DOHH2 (cell line): ENCODE results near the gene TINAGL1.

ENCODE experiments used
- EZH2phosphoT487 ChIP-seq: fragments of 200-600 bp; sonication (generic); IDR thresholded peaks from 2 replicates; pipeline ENCODE4 v1.6.1; 2017; ENCODE audit warnings: borderline replicate concordance, mild to moderate bottlenecking, antibody characterized with exemption, low read length, moderate library complexity, mixed read lengths
- TF ChIP-seq, protein P1 (sequence below): fragments of 200-600 bp; sonication (generic); IDR thresholded peaks from one replicate; pipeline ENCODE4 v1.5.1; 2014; ENCODE audit warnings: antibody characterized with exemption, mild to moderate bottlenecking, low read depth, low read length; ENCODE audit not compliant: poor library complexity, severe bottlenecking

DNA sequence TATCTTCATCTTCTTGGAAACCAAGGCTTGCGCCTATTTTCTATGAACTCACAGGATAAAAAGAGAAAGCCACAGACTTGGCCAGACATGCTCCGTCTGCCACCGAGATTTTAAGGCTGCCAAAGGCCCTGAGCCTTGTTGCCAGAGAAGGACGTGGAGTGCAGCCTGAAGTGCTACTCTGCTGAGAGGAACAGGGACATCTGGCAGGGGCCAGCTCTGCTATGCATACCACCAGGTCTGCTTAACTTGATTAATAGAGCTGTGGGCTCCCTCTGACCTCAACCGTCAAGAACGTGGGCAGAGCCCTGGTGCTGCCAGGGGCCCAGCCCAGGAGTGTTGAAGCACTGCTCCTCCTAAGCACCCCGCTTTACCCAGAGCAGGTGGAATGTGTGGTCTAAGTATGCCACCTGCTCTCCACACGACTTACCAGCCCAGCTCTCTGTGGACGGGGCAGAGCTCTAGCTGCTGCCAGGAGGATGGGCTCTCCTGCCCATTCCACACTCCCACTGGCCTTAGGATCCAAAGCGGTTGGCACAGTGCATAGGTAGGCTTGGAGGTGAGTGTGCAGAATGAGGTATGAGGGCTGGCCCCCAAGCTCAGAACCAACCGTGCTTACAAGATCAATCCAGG lies 51.7 kb downstream of the TINAGL1 start:
- TF ChIP-seq, protein P1, sequence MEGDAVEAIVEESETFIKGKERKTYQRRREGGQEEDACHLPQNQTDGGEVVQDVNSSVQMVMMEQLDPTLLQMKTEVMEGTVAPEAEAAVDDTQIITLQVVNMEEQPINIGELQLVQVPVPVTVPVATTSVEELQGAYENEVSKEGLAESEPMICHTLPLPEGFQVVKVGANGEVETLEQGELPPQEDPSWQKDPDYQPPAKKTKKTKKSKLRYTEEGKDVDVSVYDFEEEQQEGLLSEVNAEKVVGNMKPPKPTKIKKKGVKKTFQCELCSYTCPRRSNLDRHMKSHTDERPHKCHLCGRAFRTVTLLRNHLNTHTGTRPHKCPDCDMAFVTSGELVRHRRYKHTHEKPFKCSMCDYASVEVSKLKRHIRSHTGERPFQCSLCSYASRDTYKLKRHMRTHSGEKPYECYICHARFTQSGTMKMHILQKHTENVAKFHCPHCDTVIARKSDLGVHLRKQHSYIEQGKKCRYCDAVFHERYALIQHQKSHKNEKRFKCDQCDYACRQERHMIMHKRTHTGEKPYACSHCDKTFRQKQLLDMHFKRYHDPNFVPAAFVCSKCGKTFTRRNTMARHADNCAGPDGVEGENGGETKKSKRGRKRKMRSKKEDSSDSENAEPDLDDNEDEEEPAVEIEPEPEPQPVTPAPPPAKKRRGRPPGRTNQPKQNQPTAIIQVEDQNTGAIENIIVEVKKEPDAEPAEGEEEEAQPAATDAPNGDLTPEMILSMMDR: no peak
- TF ChIP-seq EZH2phosphoT487: no peak
